OCI-LY3 (cell line): ENCODE measurements around the gene PAN2.

Experiments used
- EZH2phosphoT487 ChIP-seq: fragments of 200-600 bp; shearing (Covaris generic); IDR thresholded peaks from 2 replicates; pipeline ENCODE4 v1.6.1; 2018; ENCODE audit warnings: antibody characterized with exemption, mixed run types, low read depth
- TF ChIP-seq, protein P1 (sequence below): fragments of 200-600, 300-600 bp; sonication (generic); IDR thresholded peaks from 2 replicates; pipeline ENCODE4 v1.5.1; 2014; ENCODE audit warnings: antibody characterized with exemption, low read length, low read depth

- TF ChIP-seq EZH2phosphoT487, result no peak
- TF ChIP-seq, protein P1, sequence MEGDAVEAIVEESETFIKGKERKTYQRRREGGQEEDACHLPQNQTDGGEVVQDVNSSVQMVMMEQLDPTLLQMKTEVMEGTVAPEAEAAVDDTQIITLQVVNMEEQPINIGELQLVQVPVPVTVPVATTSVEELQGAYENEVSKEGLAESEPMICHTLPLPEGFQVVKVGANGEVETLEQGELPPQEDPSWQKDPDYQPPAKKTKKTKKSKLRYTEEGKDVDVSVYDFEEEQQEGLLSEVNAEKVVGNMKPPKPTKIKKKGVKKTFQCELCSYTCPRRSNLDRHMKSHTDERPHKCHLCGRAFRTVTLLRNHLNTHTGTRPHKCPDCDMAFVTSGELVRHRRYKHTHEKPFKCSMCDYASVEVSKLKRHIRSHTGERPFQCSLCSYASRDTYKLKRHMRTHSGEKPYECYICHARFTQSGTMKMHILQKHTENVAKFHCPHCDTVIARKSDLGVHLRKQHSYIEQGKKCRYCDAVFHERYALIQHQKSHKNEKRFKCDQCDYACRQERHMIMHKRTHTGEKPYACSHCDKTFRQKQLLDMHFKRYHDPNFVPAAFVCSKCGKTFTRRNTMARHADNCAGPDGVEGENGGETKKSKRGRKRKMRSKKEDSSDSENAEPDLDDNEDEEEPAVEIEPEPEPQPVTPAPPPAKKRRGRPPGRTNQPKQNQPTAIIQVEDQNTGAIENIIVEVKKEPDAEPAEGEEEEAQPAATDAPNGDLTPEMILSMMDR, result no peak
Measured at GRCh38 chr12:56359851-56360767, 26.3 kb upstream of the PAN2 start, which contains the start of gene STAT2.
